Measurements from ENCODE around the gene DOK3. TPM values are rescaled to one million over a fixed set of nuclear protein-coding genes. Genes with fewer than 3 reads are reported as not detected.

DOK3 gene
- polyA plus RNA-seq, 4 donors = 3.1 to 6.0 (median 4.1) TPM

GRCh38 chr5:177520916-177521513, 11.4 kb upstream of the DOK3 start:
- Histone ChIP-seq H3K4me3 (ENCODE audit: low read depth in 1 of 3, low read length in 3 of 3) (no peak overlapping the region), H3K36me3 (ENCODE audit: control insufficient read depth in 3 of 3, insufficient read depth in 2 of 3, low read depth in 1 of 3, low read length in 3 of 3) (peaks cover 6 to 59% (median 15%) of the 10 kb centered on the region in 3 donors), H3K9me3 (ENCODE audit: control insufficient read depth in 2 of 2, insufficient read depth in 1 of 2, low read depth in 1 of 2, low read length in 1 of 2) (no peaks in the 10 kb centered on the region), H3K27ac (ENCODE audit: low read depth in 1 of 3, low read length in 2 of 3) (no peak overlapping the region), H3K4me1 (ENCODE audit: control insufficient read depth in 3 of 3, insufficient read depth in 2 of 3, low read depth in 1 of 3, low read length in 2 of 3) (peaks cover 0 to 6% (median 2%) of the 10 kb centered on the region in 3 donors), H3K27me3 (ENCODE audit: control insufficient read depth in 3 of 3, insufficient read depth in 3 of 3, low read length in 3 of 3) (no peaks in the 10 kb centered on the region)
- FAIRE-seq = no peak
- DNase-seq = no peak
- WGBS, 3 donors = 74 to 95% (median 78%) methylated on average over 2 of the region's 2 CpGs

GRCh38 chr5:177520271-177520670, 10.6 kb upstream of the DOK3 start:
- Histone ChIP-seq H3K9me3 (ENCODE audit: control insufficient read depth in 2 of 2, insufficient read depth in 1 of 2, low read depth in 1 of 2, low read length in 1 of 2) (no peaks in the 10 kb centered on the region), H3K4me1 (ENCODE audit: control insufficient read depth in 3 of 3, insufficient read depth in 2 of 3, low read depth in 1 of 3, low read length in 2 of 3) (peaks cover 5 to 9% (median 9%) of the 10 kb centered on the region in 3 donors), H3K27ac (ENCODE audit: low read depth in 1 of 3, low read length in 2 of 3) (no peak overlapping the region), H3K36me3 (ENCODE audit: control insufficient read depth in 3 of 3, insufficient read depth in 2 of 3, low read depth in 1 of 3, low read length in 3 of 3) (peaks cover 7 to 59% (median 11%) of the 10 kb centered on the region in 3 donors), H3K27me3 (ENCODE audit: control insufficient read depth in 3 of 3, insufficient read depth in 3 of 3, low read length in 3 of 3) (no peaks in the 10 kb centered on the region), H3K4me3 (ENCODE audit: low read depth in 1 of 3, low read length in 3 of 3) (no peak overlapping the region)
- WGBS, 3 donors = 95% methylated on average over 3 of the region's 3 CpGs
- FAIRE-seq (no peak), DNase-seq (no peak)

- Histone ChIP-seq H3K4me3 (ENCODE audit: low read depth in 1 of 3, low read length in 3 of 3) (no peak overlapping the region), H3K4me1 (ENCODE audit: control insufficient read depth in 3 of 3, insufficient read depth in 2 of 3, low read depth in 1 of 3, low read length in 2 of 3) (peaks cover 5 to 9% (median 9%) of the 10 kb centered on the region in 3 donors), H3K27me3 (ENCODE audit: control insufficient read depth in 3 of 3, insufficient read depth in 3 of 3, low read length in 3 of 3) (no peaks in the 10 kb centered on the region), H3K9me3 (ENCODE audit: control insufficient read depth in 2 of 2, insufficient read depth in 1 of 2, low read depth in 1 of 2, low read length in 1 of 2) (no peaks in the 10 kb centered on the region), H3K27ac (ENCODE audit: low read depth in 1 of 3, low read length in 2 of 3) (no peak overlapping the region), H3K36me3 (ENCODE audit: control insufficient read depth in 3 of 3, insufficient read depth in 2 of 3, low read depth in 1 of 3, low read length in 3 of 3) (peaks cover 10 to 59% (median 11%) of the 10 kb centered on the region in 3 donors)
- FAIRE-seq = no peak
- WGBS, 3 donors = 82 to 92% (median 85%) methylated on average over 13 of the region's 13 CpGs
- DNase-seq = no peak
Observed at GRCh38 chr5:177519463-177520235, 10.0 kb upstream of the DOK3 start.

- Histone ChIP-seq H3K4me1 (ENCODE audit: control insufficient read depth in 3 of 3, insufficient read depth in 2 of 3, low read depth in 1 of 3, low read length in 2 of 3) (peaks cover 5 to 9% (median 9%) of the 10 kb centered on the region in 3 donors), H3K27ac (ENCODE audit: low read depth in 1 of 3, low read length in 2 of 3) (peak within 1 kb of the TSS; percentile 79 to 82 (median 80)), H3K27me3 (ENCODE audit: control insufficient read depth in 3 of 3, insufficient read depth in 3 of 3, low read length in 3 of 3) (no peaks in the 10 kb centered on the region), H3K4me3 (ENCODE audit: low read depth in 1 of 3, low read length in 3 of 3) (peak within 1 kb of the TSS; percentile 65 to 98 (median 90)), H3K9me3 (ENCODE audit: control insufficient read depth in 2 of 2, insufficient read depth in 1 of 2, low read depth in 1 of 2, low read length in 1 of 2) (no peaks in the 10 kb centered on the region), H3K36me3 (ENCODE audit: control insufficient read depth in 3 of 3, insufficient read depth in 2 of 3, low read depth in 1 of 3, low read length in 3 of 3) (peaks cover 9 to 70% (median 17%) of the 10 kb centered on the region in 3 donors)
- peak; percentile 85 for FAIRE-seq
- 0% methylated on average over 95 to 96 of the region's 96 CpGs for WGBS, 3 donors
- peak; percentile 99 for DNase-seq
Observed at GRCh38 chr5:177516601-177517568, 7.3 kb upstream of the DOK3 start, which contains the start of gene DDX41. Gene DDX41, minus strand, starts transcription at chr5:177516961. Its CDS starts 16 bp downstream, at chr5:177516945.

GRCh38 chr5:177515580-177515979, 6.0 kb upstream of the DOK3 start:
- peaks cover 6 to 70% (median 21%) of the 10 kb centered on the region in 3 donors for H3K36me3 ChIP-seq (ENCODE audit: control insufficient read depth in 3 of 3, insufficient read depth in 2 of 3, low read depth in 1 of 3, low read length in 3 of 3)
- DNase-seq (no peak), FAIRE-seq (no peak)
- H3K9me3 ChIP-seq (ENCODE audit: control insufficient read depth in 2 of 2, insufficient read depth in 1 of 2, low read depth in 1 of 2, low read length in 1 of 2) = no peaks in the 10 kb centered on the region
- H3K4me3 ChIP-seq (ENCODE audit: low read depth in 1 of 3, low read length in 3 of 3) = peak overlapping the region in 2 of 3 donors; percentile 90 to 98
- peaks cover 5 to 9% (median 9%) of the 10 kb centered on the region in 3 donors for H3K4me1 ChIP-seq (ENCODE audit: control insufficient read depth in 3 of 3, insufficient read depth in 2 of 3, low read depth in 1 of 3, low read length in 2 of 3)
- WGBS, 3 donors = 87% methylated on average over 7 of the region's 7 CpGs
- H3K27ac ChIP-seq (ENCODE audit: low read depth in 1 of 3, low read length in 2 of 3) = no peak overlapping the region
- no peaks in the 10 kb centered on the region for H3K27me3 ChIP-seq (ENCODE audit: control insufficient read depth in 3 of 3, insufficient read depth in 3 of 3, low read length in 3 of 3)

GRCh38 chr5:177514541-177514940, 4.9 kb upstream of the DOK3 start:
- DNase-seq = no peak
- Histone ChIP-seq H3K27me3 (ENCODE audit: control insufficient read depth in 3 of 3, insufficient read depth in 3 of 3, low read length in 3 of 3) (no peaks in the 10 kb centered on the region), H3K36me3 (ENCODE audit: control insufficient read depth in 3 of 3, insufficient read depth in 2 of 3, low read depth in 1 of 3, low read length in 3 of 3) (peaks cover 6 to 67% (median 18%) of the 10 kb centered on the region in 3 donors), H3K9me3 (ENCODE audit: control insufficient read depth in 2 of 2, insufficient read depth in 1 of 2, low read depth in 1 of 2, low read length in 1 of 2) (no peaks in the 10 kb centered on the region), H3K4me1 (ENCODE audit: control insufficient read depth in 3 of 3, insufficient read depth in 2 of 3, low read depth in 1 of 3, low read length in 2 of 3) (peaks cover 5 to 9% (median 9%) of the 10 kb centered on the region in 3 donors), H3K4me3 (ENCODE audit: low read depth in 1 of 3, low read length in 3 of 3) (no peak overlapping the region), H3K27ac (ENCODE audit: low read depth in 1 of 3, low read length in 2 of 3) (no peak overlapping the region)
- FAIRE-seq = no peak
- WGBS, 3 donors = 93 to 96% (median 94%) methylated on average over 11 of the region's 11 CpGs

GRCh38 chr5:177513500-177513899, 3.9 kb upstream of the DOK3 start:
- Histone ChIP-seq H3K27ac (ENCODE audit: low read depth in 1 of 3, low read length in 2 of 3) (no peak overlapping the region), H3K9me3 (ENCODE audit: control insufficient read depth in 2 of 2, insufficient read depth in 1 of 2, low read depth in 1 of 2, low read length in 1 of 2) (no peaks in the 10 kb centered on the region), H3K27me3 (ENCODE audit: control insufficient read depth in 3 of 3, insufficient read depth in 3 of 3, low read length in 3 of 3) (no peaks in the 10 kb centered on the region), H3K4me3 (ENCODE audit: low read depth in 1 of 3, low read length in 3 of 3) (no peak overlapping the region), H3K4me1 (ENCODE audit: control insufficient read depth in 3 of 3, insufficient read depth in 2 of 3, low read depth in 1 of 3, low read length in 2 of 3) (peaks cover 5 to 9% (median 5%) of the 10 kb centered on the region in 3 donors), H3K36me3 (ENCODE audit: control insufficient read depth in 3 of 3, insufficient read depth in 2 of 3, low read depth in 1 of 3, low read length in 3 of 3) (peaks cover 6 to 66% (median 18%) of the 10 kb centered on the region in 3 donors)
- WGBS, 3 donors = 96% methylated on average over 14 to 15 of the region's 15 CpGs
- FAIRE-seq = no peak
- no peak for DNase-seq
